GM12878 (cell line): ENCODE results near the gene AFAP1. TPM values are rescaled to one million over a fixed set of nuclear protein-coding genes. Genes with fewer than 3 reads are reported as not detected.

ENCODE experiments used
- ATAC-seq: fragments of 200-7000 bp; cut with Tn5 transposase; 3 replicates; pipeline ENCODE4 v1.9.1; 2020; ENCODE audit warnings: mild to moderate bottlenecking, moderate library complexity
- BruUV-seq: library from RNA; stranded (reverse); fragments of 400-500 nt; replicated peaks from 2 replicates; lab custom pipeline; 2021; lab: Mats Ljungman, UMichigan
- CTCF ChIA-PET: fragments of 300-600 bp; sonication (Branson Sonifier 250); formaldehyde crosslinking; extraction: SDS; loops from one replicate; lab custom pipeline; 2021; ENCODE audit warnings: inconsistent platforms; lab: Yijun Ruan, JAX
- POLR2A ChIA-PET: fragments of 350-600 bp; formaldehyde crosslinking; extraction: SDS; loops from one replicate; lab custom pipeline; 2021; ENCODE audit warnings: inconsistent platforms; lab: Charles Lee
- RAD21 ChIA-PET: fragments of 300-600 bp; sonication (Branson Sonifier 250); formaldehyde crosslinking; loops from one replicate; lab custom pipeline; 2023; ENCODE audit warnings: antibody characterized with exemption; ENCODE audit not compliant: unreplicated experiment; lab: Charles Lee
- SMC1A ChIA-PET: fragments of 300-600 bp; sonication (Branson Sonifier 250); formaldehyde crosslinking; loops from one replicate; lab custom pipeline; 2023; ENCODE audit not compliant: unreplicated experiment, uncharacterized antibody; lab: Charles Lee
- DNase-seq: peaks from one replicate; pipeline ENCODE4 v3.0.0-alpha.2; 2011; ENCODE audit warnings: low read depth, low spot score
- FAIRE-seq: peaks from 3 replicates; lab custom pipeline; 2011; peaks lifted over from hg19 to GRCh38; lab: Jason Lieb, UNC
- H2AFZ ChIP-seq: 2 replicates; pipeline ENCODE4 v1.6.0; 2011; ENCODE audit warnings: low read depth, low read length, control low read depth; ENCODE audit not compliant: control insufficient read depth
- H3K27ac ChIP-seq: 2 replicates; pipeline ENCODE4 v1.5.1; 2011; ENCODE audit warnings: control low read depth; ENCODE audit not compliant: control insufficient read depth, insufficient read depth
- H3K27me3 ChIP-seq, 2 experiments: replicated peaks in 1 of 2; 2 replicates each; pipeline versions ENCODE4 v1.6.0 to v1.6.1; 2011; ENCODE audit warnings: low read length in 1 of 2; ENCODE audit not compliant: control insufficient read depth in 2 of 2, insufficient read depth in 2 of 2
- H3K36me3 ChIP-seq, 2 experiments: 2 replicates each; pipeline ENCODE4 v1.5.1; 2011; ENCODE audit warnings: low read length in 1 of 2; ENCODE audit not compliant: control insufficient read depth in 2 of 2, insufficient read depth in 2 of 2
- H3K4me1 ChIP-seq: 2 replicates; pipeline ENCODE4 v1.6.1; 2011; ENCODE audit warnings: mild to moderate bottlenecking, low read length, moderate library complexity, mixed read lengths; ENCODE audit not compliant: control insufficient read depth, insufficient read depth
- H3K4me2 ChIP-seq: 2 replicates; pipeline ENCODE4 v1.6.0; 2011; ENCODE audit warnings: control low read depth; ENCODE audit not compliant: control insufficient read depth, insufficient read depth
- H3K4me3 ChIP-seq: fragments of 200-600 bp; sonication (generic); 2 replicates; pipeline ENCODE4 v1.5.1; 2016
- H3K79me2 ChIP-seq: 2 replicates; pipeline ENCODE4 v1.6.0; 2011; ENCODE audit warnings: low read length; ENCODE audit not compliant: control insufficient read depth, insufficient read depth
- H3K9ac ChIP-seq: 2 replicates; pipeline ENCODE4 v1.8.0; 2011; ENCODE audit warnings: low read length, control low read depth, mixed read lengths; ENCODE audit not compliant: control insufficient read depth, insufficient read depth
- H3K9me3 ChIP-seq: replicated peaks from 3 replicates; pipeline ENCODE4 v1.5.1; 2011; ENCODE audit warnings: mild to moderate bottlenecking, low read length; ENCODE audit not compliant: control insufficient read depth, insufficient read depth
- H4K20me1 ChIP-seq: 2 replicates; pipeline ENCODE4 v1.6.0; 2011; ENCODE audit not compliant: control insufficient read depth, insufficient read depth
- ATF7 ChIP-seq: fragments of 450-650 bp; IDR thresholded peaks from 2 replicates; pipeline ENCODE4 v1.6.1; 2016; ENCODE audit warnings: low read depth, mild to moderate bottlenecking
- CBX3 ChIP-seq: fragments of 200-600 bp; sonication (generic); IDR thresholded peaks from 2 replicates; pipeline ENCODE4 v1.6.1; 2016; ENCODE audit warnings: low read depth, borderline replicate concordance
- CHD2 ChIP-seq: IDR thresholded peaks from 2 replicates; pipeline ENCODE4 v1.6.1; 2011; ENCODE audit warnings: low read depth, low read length, improper control_type of control experiment, borderline replicate concordance
- EGR1 ChIP-seq, 2 experiments: IDR thresholded peaks; 1 replicate in 1 of 2; 2 replicates in 1 of 2; pipeline ENCODE4 v1.6.1; 2011 to 2012; ENCODE audit warnings: low read depth in 2 of 2, low read length in 2 of 2, borderline replicate concordance in 1 of 2, mild to moderate bottlenecking in 1 of 2, moderate library complexity in 1 of 2
- HCFC1 ChIP-seq: fragments of 150-350 bp; IDR thresholded peaks from 2 replicates; pipeline ENCODE4 v1.6.1; 2014; ENCODE audit warnings: low read length
- MYB ChIP-seq: fragments of 150-350 bp; IDR thresholded peaks from 2 replicates; pipeline ENCODE4 v1.6.1; 2014; ENCODE audit warnings: mild to moderate bottlenecking, low read depth, low read length, borderline replicate concordance
- PBX3 ChIP-seq: IDR thresholded peaks from 2 replicates; pipeline ENCODE4 v1.6.1; 2011; ENCODE audit warnings: mild to moderate bottlenecking, low read depth, low read length, moderate library complexity; ENCODE audit not compliant: insufficient replicate concordance
- RAD51 ChIP-seq: fragments of 450-650 bp; IDR thresholded peaks from 2 replicates; pipeline ENCODE4 v1.6.1; 2016; ENCODE audit warnings: moderate library complexity, mild to moderate bottlenecking, inconsistent platforms
- RUNX3 ChIP-seq: IDR thresholded peaks from 2 replicates; pipeline ENCODE4 v1.6.1; 2012; ENCODE audit warnings: low read length, inconsistent platforms
- SIN3A ChIP-seq: IDR thresholded peaks from 2 replicates; pipeline ENCODE4 v1.6.1; 2012; ENCODE audit warnings: low read depth, low read length, improper control_type of control experiment
- SMARCA5 ChIP-seq: fragments of 450-650 bp; IDR thresholded peaks from 2 replicates; pipeline ENCODE4 v1.6.1; 2017; ENCODE audit warnings: mild to moderate bottlenecking
- WRNIP1 ChIP-seq: IDR thresholded peaks from 2 replicates; pipeline ENCODE4 v1.6.1; 2011; ENCODE audit warnings: low read depth, low read length, improper control_type of control experiment, borderline replicate concordance
- YY1 ChIP-seq: IDR thresholded peaks from 2 replicates; pipeline ENCODE4 v1.6.1; 2011; ENCODE audit warnings: low read depth, mild to moderate bottlenecking, low read length
- WGBS: methylation state at CpG from one replicate; pipeline ENCODE4 v1.1.6; 2016; ENCODE audit warnings: low lambda C conversion rate; ENCODE audit not compliant: insufficient replicate concordance, insufficient coverage; ENCODE audit errors: missing lambda C conversion rate; 5-methylcytosine and 5-hydroxymethylcytosine counted together
- in situ Hi-C: fragments of 300-500 bp; cut with MboI; formaldehyde crosslinking; loops from 9 replicates; pipeline ENCODE4 v1.14.3; 2018; ENCODE audit warnings: mixed read lengths
- intact Hi-C: fragments of 100-400 bp; cut with micrococcal nuclease; formaldehyde crosslinking; loops from one replicate; pipeline ENCODE4 v1.14.2; 2022; ENCODE audit not compliant: unreplicated experiment
- polyA plus RNA-seq, 11 experiments: library from polyadenylated mRNA; depleted of rRNA in 4 of 11; unstranded in 6 of 11; stranded (reverse) in 5 of 11; fragments of >200 nt; fragmentation: Nextera tagmentation in 4 of 11; fragmentation: Illumina TruSeq in 1 of 11; extraction: Ambion mirVana in 4 of 11; extraction: Trizol in 1 of 11; gene quantifications; 1 replicate in 1 of 11; 2 replicates in 10 of 11; pipeline versions ENCODE4 v1.2.1 to v1.2.3, GENCODE V29; 2011 to 2016; ENCODE audit warnings: inconsistent platforms in 2 of 11, missing spikeins in 2 of 11, low read depth in 1 of 11
- total RNA-seq, 4 experiments: library from RNA; depleted of rRNA in 3 of 4; stranded (reverse); fragments of >200 nt in 3 of 4; fragmentation: Illumina TruSeq in 1 of 4; extraction: Trizol in 1 of 4; gene quantifications; 2 replicates each; pipeline versions ENCODE4 v1.2.1 to v1.2.3, GENCODE V29; 2013 to 2021
- TF ChIP-seq, protein P1 (sequence below), 3 experiments: IDR thresholded peaks in 2 of 3; conservative IDR thresholded peaks in 1 of 3; 2 replicates each; pipeline ENCODE4 v1.5.1; 2011; ENCODE audit warnings: low read depth in 3 of 3, low read length in 3 of 3, mild to moderate bottlenecking in 3 of 3, control low read depth in 2 of 3, moderate library complexity in 2 of 3, inconsistent platforms in 1 of 3, mixed read lengths in 1 of 3; ENCODE audit not compliant: control insufficient read depth in 2 of 3, insufficient read depth in 1 of 3; ENCODE audit errors: extremely low read depth in 1 of 3
- TF ChIP-seq, protein P2 (sequence below): IDR thresholded peaks from 2 replicates; pipeline ENCODE4 v1.6.1; 2012; ENCODE audit warnings: low read depth, low read length, improper control_type of control experiment

Gene AFAP1
- total and polyA plus RNA-seq, 10 of the 15 experiments (the other 5 are each of a cell fraction or from before 2014, with no cell fraction given): 0.02 to 0.23 (median 0.09) TPM; not detected in 1

GRCh38 chr4:7709431-7709830, 230.2 kb downstream of the AFAP1 start:
- POLR2A ChIA-PET: no interaction called here
- no peaks in the 10 kb centered on the region for H3K4me1 ChIP-seq
- FAIRE-seq (no peak), ATAC-seq (no peak), DNase-seq (no peak)
- no peak overlapping the region for H3K27ac ChIP-seq
- no peak overlapping the region for H3K4me3 ChIP-seq
- BruUV-seq: no TSS peak
- TF ChIP-seq RUNX3: no peak
- TF ChIP-seq, protein P1, sequence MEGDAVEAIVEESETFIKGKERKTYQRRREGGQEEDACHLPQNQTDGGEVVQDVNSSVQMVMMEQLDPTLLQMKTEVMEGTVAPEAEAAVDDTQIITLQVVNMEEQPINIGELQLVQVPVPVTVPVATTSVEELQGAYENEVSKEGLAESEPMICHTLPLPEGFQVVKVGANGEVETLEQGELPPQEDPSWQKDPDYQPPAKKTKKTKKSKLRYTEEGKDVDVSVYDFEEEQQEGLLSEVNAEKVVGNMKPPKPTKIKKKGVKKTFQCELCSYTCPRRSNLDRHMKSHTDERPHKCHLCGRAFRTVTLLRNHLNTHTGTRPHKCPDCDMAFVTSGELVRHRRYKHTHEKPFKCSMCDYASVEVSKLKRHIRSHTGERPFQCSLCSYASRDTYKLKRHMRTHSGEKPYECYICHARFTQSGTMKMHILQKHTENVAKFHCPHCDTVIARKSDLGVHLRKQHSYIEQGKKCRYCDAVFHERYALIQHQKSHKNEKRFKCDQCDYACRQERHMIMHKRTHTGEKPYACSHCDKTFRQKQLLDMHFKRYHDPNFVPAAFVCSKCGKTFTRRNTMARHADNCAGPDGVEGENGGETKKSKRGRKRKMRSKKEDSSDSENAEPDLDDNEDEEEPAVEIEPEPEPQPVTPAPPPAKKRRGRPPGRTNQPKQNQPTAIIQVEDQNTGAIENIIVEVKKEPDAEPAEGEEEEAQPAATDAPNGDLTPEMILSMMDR (IDR thresholded peaks at IDR 0.05 in 2 of 3, conservative IDR thresholded peaks at IDR 0.05 in 1 of 3; ENCODE audit: control insufficient read depth in 2 of 3, extremely low read depth in 1 of 3, insufficient read depth in 1 of 3, low read depth in 3 of 3, low read length in 3 of 3): no peak
- TF ChIP-seq YY1: no peak
- no peak for TF ChIP-seq SMARCA5
- TF ChIP-seq HCFC1: no peak
- RAD21 ChIA-PET: no interaction called here
- WGBS: 40% methylated on average over 6 of the region's 6 CpGs
- intact Hi-C loops: no loop called here
- no peaks in the 10 kb centered on the region for H3K79me2 ChIP-seq
- H3K4me2 ChIP-seq: no peak overlapping the region
- H2AFZ ChIP-seq: no peak overlapping the region
- H3K27me3 ChIP-seq: no peaks in the 10 kb centered on the region; a peak in 2 of 4 replicates
- no peaks in the 10 kb centered on the region for H4K20me1 ChIP-seq
- H3K9me3 ChIP-seq: no peaks in the 10 kb centered on the region
- H3K9ac ChIP-seq: no peak overlapping the region
- no peaks in the 10 kb centered on the region for H3K36me3 ChIP-seq
- in situ Hi-C loops: no loop called here
- CTCF ChIA-PET: no interaction called here
- SMC1A ChIA-PET: no interaction called here

DNA sequence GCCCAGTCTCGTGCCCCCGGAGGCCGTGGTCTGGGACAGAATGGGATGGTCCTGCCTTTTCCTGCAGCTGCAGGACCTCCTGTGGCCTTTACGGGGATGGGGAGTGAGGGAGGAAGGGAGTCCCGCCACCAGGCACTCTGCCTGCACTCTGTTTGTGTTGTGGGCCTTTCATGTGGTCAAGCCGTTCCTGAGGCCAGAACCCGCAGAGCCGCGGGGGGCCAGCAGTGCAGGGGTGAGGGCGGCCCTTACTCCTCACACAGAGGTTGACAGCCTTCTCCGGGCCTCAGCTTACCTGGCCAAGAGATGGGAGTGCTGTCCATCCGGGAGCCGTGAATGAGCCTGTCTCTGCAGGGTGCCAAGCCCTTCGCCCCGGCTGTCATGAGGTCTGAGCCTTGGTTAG, 230.7 kb downstream of the AFAP1 start:
- Histone ChIP-seq H3K27me3 (no peaks in the 10 kb centered on the region; a peak in 2 of 4 replicates), H3K27ac (no peak overlapping the region), H3K36me3 (no peaks in the 10 kb centered on the region), H3K9me3 (no peaks in the 10 kb centered on the region), H4K20me1 (no peaks in the 10 kb centered on the region), H3K9ac (no peak overlapping the region), H2AFZ (no peak overlapping the region), H3K4me1 (no peaks in the 10 kb centered on the region), H3K4me2 (no peak overlapping the region), H3K4me3 (no peak overlapping the region), H3K79me2 (no peaks in the 10 kb centered on the region)
- no TSS peak for BruUV-seq
- POLR2A ChIA-PET: no interaction called here
- CTCF ChIA-PET: no interaction called here
- no peak for FAIRE-seq
- intact Hi-C loops (no loop called here), in situ Hi-C loops (no loop called here)
- SMC1A ChIA-PET: no interaction called here
- WGBS: 12% methylated on average over 15 of the region's 15 CpGs
- no peak for DNase-seq
- ATAC-seq: no peak
- RAD21 ChIA-PET: no interaction called here
- TF ChIP-seq MYB (no peak), CHD2 (no peak), ATF7 (no peak), EGR1 (IDR thresholded peaks at IDR 0.05; ENCODE audit: borderline replicate concordance in 1 of 2, low read depth in 2 of 2, low read length in 2 of 2) (no peak), PBX3 (no peak), RAD51 (no peak), SIN3A (no peak), CBX3 (no peak), WRNIP1 (no peak)
- TF ChIP-seq, protein P2, sequence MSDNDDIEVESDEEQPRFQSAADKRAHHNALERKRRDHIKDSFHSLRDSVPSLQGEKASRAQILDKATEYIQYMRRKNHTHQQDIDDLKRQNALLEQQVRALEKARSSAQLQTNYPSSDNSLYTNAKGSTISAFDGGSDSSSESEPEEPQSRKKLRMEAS: no peak
